Activated gamma-delta T cell treated with anti-CD3 and anti-CD28 coated beads, Interleukin-2, amount 50 U/mL, for 16 hours (primary cell): ENCODE measurements around the gene FRMD4A.
"Not testable (repeated sequence)": the region's sequence is repeated elsewhere in the genome, so short reads cannot be mapped to it uniquely, and the experiment has no call there.

Experiments
- DNase-seq: peaks from one replicate; pipeline ENCODE4 v3.0.0-alpha.2; 2020; ENCODE audit warnings: low read depth

Gene FRMD4A

DNA sequence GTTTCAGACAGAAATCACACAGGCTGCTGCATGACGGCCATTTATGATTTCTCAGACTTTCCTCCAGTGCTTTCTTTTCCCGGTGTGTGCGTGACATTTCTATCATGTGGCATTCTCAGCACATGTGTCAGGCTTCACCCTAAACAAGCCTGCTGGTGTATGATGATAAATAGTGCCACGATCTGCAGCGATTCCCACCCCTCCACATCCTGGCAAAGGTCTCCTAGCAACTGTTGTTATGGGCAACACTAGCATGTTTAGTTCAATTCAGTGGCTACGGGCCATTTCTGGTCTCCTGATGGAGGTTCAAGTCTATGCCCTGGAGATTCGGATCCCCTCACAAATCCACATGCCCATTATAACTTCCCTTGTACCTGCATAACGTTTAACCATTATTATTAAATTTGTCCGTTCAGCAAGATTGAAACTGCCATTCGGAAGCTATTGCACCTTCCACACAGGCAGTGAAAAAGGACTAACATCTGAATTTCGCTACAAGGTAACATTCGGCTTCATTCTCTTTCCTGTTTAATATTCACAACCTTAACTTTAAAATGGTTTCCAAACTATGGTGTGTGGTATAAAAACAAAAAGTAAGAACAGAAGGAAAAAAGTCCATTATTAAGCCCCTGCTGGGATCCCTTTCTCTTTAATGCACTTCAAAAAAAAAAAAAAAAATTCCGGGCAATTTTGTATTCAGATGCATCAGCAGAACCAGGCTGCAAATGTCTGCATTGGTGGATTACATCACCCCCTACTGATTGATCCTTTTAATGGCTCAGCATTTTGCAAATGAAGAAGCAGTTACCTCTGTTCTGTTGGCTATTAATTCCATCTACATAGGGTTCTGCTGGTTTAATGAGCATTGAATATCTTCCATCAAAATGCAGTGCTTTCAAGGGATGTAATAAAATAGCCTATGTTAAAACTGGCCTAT lies 90.2 kb downstream of the FRMD4A start:
- DNase-seq = no peak

DNA sequence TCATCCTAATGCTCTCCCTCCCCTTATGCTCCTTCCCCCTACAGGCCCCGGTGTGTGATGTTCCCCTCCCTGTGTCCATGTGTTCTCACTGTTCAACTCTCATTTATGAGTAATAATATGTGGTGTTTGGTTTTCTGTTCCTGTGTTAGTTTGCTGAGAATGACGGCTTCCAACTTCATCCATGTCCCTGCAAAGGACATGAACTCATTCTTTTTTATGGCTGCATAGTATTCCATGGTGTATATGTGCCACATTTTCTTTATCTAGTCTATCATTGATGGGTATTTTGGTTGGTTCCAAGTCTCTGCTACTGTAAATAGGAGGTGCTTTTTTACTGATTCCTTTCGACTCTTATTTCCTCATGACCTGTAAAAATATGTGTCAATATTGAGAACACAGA lies 92.1 kb downstream of the FRMD4A start:
- not testable (repeated sequence) for DNase-seq

DNA sequence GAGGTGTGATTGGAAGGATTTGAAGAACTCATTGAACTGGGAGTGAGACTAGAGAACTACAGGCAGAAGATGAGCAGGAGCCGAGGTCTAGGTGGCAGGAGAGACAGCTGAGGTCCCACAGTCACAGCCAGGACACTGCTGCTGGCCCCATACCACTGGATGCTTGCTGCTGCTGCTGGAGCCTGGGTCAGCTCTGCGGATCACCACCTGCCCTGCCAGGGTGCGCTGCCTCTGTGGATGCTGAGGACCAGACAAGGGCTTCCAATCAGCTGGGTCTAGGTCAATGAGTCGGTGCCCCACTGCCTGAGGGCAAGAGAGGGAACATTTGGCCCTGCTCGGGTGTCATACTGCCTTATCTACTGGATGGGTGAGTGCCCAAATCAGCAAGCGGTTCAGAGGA lies 94.4 kb downstream of the FRMD4A start:
- no peak for DNase-seq

DNA sequence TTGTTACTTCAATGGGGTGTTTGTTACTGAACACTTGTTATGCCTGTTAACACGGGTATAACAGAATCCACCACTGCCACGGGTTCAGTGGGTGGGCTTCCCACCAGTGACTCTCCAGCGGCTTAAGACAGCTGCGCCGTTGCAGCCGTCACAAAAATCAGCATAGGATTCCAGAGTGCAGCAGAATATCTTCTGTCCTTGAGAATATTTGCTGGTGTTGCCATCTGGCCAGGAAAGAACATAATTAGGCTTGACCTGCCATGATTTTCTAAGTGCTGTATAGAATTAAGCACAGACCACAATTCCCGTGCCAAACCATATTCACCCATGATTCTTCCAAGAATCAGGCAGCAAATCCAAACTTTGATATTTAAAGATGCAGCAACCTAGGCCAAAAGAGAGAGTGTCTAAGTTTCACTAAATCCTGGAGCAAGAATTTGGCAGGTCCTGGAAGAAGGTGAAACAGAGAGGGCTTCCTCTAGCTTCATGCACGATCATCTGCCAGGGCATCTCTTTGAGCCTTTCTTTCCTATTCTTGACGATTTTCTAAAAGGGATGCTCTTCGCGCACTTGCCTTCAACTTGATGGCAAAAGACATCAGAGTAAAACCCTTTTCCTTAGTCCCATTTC lies 95.0 kb downstream of the FRMD4A start:
- no peak for DNase-seq

DNA sequence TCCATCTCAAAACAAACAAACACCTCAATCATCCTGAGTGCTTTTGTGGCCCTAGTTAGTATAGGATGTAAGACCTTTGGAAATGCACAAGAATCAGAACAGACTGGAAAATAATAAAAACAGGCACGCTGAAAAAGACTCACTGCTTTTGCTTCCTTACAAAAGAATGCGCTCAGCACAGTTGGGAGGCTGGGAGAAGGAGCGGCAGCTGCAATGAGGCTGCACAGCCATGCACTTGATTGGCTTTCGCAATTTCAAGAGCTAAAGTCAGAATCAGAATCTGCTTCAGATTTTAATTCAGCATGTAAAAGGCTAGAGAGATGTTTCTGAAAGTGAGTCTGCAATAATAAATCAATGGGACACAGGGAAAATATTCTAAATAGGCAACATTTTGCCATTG lies 97.2 kb downstream of the FRMD4A start:
- no peak for DNase-seq

DNA sequence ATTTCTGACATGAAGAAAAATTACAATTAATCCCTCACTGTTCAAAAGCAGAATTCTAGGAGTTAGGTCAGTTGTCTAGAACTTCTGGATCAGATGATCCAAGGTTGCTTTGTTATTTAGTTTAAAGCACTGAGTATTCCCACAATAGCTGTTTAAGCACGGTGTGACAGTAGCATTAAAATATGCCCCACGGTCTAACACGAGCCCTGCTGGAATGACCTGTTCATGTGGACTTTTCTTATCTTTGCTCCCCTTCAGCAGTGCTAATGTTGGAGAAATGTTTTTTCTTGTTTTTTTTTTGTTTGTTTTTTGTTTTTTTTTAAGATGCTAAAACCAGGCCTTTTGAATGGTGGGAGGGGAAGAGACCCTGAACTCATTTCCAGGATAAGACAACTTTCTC lies 101.9 kb downstream of the FRMD4A start:
- not testable (repeated sequence) for DNase-seq

DNA sequence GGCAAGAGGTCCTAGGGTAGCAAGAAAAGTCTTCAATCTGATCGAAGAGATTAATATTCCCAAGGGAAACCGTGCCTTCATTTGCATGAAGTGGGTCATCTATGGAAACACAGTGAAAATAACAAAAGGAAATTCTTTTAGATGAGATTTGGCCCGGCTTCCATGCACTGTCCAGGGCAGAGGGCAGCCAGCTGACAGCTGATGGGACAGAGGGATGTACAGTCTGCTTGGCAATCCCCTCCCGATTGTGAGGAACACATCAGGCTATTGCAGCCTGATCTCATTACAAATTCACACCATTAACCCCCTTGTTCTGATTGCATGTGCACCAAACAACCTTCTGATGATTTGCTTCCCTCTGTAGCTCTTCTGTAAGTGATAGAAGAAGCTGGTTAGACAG lies 105.3 kb downstream of the FRMD4A start:
- no peak for DNase-seq

DNA sequence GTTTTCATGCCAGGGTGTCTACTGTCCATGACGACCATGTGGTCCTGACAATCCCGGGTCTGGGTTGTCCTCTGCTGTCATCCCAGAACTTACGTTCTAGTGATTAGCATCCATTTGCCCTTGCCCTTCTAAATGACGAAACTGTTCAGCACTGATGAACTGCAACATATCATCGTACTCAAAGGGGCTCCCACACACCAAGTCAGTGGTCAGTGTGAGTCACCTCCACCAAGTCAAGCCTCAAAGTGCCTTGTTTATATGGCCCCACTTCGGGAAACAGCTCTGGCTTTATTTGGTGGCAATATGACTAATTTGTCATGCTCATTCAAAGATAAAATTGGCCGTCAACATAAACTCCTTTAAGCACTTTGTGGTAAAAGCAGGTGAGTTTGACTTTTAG lies 110.7 kb downstream of the FRMD4A start:
- DNase-seq = no peak

DNA sequence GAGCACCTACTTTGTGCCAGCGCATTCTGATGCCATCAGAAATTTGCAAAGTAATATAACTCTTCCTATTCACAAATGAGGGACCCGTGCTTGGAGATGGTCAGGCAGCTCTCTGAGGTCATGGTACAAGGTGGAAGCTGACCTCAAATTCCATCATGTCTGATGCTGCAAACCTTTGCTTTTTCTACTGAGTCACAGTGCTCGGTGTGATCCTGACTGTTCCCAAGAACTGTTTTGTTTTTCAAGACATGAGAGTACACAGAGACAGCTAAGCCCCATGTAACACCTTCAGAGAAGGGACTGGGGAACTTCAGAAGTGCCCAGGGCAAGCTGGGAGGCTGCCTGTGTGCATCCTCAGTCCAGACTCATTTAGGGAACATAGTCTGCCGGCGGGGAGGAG lies 111.3 kb downstream of the FRMD4A start:
- DNase-seq = no peak

DNA sequence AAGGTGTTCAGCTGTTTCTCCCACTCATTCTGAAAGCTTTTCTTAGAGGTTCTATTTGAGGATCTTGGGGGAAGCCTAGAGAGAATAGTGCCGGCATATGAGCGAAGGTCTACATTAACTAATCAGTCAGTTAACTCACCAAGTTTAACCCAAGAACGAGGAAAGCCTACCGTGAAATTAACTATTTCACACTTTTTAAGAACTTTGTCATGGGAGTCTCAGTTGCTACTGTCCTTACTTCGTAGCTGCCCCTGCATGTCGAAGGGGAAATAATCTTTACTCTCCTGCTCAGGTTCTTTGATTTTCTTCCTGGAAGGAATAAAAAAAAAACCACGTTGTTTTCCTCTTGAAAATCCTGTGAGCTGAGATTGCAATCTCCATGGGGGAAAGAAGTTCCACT lies 115.1 kb downstream of the FRMD4A start:
- DNase-seq = no peak

DNA sequence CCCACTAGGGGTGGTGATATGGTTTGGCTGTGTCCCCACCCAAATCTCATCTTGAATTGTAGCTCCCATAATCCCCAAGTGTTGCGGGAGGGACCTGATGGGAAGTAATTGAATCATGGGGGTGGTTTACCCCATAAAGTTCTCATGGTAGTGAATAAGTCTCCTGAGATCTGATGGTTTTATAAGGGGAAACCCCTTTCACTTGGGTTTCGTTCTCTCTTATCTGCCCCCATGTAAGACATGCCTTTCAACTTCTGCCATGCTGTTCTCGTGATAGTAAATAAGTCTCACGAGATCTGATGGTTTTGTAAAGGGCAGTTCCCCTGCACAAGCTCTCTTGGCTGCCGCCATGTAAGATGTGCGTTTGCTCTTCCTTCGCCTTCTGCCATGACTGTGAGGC lies 117.0 kb downstream of the FRMD4A start:
- not testable (repeated sequence) for DNase-seq

DNA sequence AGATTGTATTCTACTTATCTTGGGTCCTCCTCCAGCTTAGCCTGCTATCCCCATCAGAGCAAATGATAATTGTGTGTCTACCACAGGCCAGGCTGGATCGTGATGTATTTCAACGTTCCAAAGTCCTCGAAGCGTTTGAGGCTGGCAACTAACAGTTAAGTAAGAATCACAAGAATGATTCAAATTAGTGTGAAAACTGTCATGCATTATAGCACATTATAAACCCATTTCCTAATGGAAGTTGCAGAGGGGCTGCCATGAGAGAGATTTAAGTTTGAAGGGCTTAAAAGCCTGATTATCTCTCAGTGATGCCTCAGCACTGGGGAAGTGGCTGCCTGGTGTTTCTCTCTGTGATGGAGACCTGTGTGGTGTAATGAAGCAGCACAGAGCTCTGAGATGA lies 119.1 kb downstream of the FRMD4A start:
- no peak for DNase-seq

DNA sequence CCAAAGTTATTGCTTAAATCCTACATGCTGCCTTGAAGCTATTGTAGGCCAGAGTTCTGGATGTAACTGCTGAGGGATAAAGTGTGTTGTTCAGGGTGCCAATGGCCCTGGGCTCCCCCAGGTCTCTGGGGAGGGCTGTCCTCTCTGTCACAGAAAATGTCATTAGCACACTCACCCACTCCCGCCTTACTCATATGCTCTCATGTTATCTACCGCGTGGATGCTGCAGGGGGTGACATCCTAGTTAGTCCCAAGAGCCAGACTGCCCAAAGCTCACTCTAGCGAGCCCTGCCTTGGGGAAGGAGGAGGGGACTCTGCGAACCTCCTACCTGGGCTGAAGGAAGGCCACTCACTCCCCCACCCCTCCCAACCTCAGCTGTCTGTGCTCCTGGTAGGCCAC lies 122.5 kb downstream of the FRMD4A start:
- no peak for DNase-seq

DNA sequence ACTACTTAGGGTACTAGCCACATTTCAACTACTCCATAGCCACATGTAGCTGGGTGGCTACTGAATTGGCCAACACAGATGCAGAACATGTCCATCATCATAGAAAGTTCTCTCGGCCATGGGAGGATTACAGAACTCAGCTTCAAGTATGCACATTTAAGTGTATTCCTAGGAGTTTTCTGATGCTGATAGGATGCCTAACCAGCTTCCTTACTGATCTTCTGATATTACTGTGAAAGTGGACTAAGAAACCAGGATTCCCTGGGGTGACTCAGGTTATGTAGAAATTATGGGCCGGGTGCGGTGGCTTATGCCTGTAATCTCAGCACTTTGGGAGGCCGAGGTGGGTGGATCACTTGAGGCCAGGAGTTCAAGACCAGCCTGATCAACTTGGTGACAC lies 125.5 kb downstream of the FRMD4A start:
- no peak for DNase-seq

DNA sequence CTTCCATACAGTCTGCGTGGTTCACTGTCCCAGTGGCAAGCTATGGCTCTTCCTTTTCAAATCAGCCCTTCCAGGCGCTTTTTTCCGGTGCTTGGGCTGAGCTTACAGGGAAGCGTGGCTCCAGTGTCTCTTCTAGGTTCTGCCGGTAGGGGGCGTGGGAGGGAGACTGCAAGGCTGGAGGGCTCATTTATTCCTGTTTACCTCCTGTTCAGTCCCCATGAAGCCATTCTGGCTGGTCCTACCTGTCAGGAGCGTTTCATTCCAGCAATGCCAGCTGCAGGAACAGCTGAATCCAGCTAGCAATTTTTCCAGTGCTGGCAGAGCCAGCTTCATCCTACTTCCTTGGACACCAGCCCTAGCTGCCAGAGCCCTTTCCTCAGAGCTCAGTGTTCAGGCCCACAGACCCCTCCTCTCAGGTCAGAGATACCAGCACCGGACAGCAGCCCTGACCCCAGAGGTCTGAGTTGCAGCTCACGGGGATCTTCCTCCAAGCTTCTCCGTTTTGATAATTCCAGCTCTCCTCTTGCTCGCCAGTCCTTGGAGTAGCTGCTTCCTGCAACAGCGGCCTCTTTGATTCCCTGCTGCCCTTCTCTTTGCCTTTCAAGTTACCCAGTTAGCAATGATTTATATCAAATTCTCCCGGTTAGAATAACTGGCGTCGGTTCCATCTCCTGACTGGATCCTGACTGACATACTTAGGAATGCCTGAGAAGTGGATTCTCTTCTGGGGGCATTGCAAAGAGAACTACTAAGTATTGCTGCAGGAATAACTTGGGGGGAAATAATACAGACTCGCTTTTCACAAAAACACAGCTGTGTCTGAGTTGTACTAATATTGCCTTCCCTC lies 129.8 kb downstream of the FRMD4A start:
- DNase-seq = no peak

DNA sequence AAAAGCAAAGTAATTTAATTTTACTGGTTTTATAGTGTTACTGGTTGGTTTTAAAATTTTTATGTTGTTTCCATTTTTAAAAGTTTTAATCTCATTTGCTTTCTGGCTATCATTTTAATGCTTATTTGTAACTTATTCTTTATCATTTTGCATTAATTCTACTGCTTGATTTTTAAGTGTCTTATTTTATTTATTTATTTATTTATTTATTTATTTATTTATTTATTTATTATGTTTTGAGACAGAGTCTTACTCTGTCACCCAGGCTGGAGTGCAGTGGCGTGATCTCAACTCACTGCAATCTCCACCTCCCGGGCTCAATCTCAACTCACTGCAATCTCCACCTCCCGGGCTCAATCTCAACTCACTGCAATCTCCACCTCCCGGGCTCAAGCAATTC lies 131.6 kb downstream of the FRMD4A start:
- DNase-seq = not testable (repeated sequence)

DNA sequence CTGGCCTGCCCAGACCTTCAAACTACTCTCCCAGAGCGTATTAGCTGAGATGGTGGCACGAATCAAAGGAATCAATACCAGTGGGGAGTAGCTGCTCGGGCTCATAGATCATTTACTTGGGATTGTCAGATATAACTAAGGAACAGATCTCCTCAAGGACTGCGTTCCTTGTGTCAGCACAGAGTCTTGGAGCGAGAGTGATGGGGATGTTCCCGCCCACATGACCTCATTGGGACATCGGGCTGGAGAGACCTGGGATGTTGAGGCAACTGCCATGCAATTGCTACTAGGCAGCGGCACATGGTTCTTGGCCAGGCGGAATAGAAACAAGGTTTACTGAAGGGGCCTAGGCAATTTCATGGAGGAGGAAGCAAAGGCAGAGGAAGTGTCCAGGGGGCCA lies 132.6 kb downstream of the FRMD4A start:
- no peak for DNase-seq

DNA sequence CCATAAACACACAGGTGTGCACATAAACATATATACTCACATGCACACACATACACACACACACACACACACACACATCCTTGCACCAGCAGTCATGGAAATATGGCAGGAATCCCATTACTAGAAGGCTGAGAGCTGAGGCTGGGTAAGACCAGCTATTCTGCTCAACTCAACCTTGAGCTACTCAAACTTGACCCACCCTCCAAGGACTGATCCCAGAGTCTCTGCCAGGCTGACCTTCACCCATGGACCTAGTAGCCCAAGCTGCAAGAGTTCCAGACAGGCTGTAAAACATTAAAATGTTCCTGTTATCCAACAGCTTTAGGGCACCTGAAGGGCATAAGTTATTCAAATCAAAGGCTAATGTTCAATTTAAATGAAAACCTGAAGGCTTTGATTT lies 134.6 kb downstream of the FRMD4A start:
- DNase-seq = no peak

DNA sequence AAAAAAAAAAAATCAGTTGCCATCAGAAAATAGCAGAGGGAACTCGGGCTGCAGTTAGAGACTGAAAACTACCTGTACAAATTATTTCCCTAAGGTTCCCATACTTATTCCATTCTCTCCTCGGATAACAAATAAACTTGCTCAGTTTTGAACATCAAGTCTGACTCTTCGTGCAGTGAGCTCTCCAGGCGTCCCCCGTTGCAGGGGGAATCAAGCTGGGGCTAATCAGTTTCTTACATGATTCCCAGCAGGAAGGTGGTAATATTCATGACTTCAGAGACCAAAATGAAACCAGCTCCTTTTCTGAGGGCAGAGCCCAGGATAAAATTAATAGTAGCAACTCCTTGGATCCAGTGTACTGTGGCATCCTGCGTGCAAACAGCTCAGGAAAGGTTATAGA lies 135.3 kb downstream of the FRMD4A start:
- no peak for DNase-seq

DNA sequence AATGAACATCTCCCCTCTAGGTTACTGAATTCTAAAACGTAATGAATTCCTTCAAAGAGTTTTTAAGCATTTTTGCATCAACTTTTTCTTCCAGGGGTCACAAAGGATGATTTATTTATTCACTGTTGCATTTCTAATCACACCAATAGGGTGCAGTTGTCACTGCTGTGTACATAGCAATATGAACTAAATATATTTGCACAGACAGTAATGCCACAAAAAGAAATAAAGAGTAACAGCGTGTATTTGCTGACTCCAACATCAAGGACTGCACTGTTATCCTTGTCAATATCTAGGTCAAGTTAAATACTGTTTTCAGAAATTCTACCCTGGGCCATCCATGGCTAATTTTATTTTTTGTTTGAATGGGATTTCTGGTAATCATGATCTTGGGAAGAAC lies 138.0 kb downstream of the FRMD4A start:
- no peak for DNase-seq

DNA sequence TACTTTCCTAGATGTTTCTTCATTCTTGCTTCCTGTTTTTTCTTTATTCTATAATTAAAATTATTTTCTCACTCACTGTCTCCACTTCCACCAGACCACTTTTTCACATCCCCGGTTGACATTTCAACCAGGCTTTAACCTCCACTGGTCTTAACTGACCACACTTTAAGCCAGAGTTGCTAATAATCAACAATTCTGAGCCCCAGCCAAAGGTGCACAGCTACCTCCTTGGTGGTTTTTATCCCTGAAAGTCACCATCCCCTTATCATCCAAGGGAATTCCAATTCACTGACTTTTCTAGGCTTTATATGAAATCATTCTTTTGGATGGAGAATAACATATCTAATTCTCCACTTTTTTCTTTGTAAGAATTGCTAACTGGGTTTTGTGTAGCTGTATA lies 138.9 kb downstream of the FRMD4A start:
- DNase-seq = no peak

DNA sequence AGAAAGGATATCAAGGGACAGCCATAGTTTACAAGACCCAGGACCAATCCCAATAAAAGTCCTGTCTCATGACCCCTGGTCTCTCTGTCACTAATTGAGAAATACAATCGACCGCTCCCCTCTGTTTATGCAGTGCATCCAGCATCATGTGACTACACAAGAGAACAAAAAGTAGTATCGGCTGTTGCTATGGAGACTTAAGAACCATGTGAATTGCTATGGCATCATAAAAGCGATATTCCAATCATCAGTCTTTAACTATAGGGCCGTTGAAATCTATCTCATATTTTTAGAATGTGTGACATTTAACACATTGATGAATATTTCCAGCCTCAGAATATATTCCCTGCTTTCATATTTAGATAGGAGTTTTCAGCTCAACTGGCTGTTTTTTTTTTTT lies 139.3 kb downstream of the FRMD4A start:
- no peak for DNase-seq

DNA sequence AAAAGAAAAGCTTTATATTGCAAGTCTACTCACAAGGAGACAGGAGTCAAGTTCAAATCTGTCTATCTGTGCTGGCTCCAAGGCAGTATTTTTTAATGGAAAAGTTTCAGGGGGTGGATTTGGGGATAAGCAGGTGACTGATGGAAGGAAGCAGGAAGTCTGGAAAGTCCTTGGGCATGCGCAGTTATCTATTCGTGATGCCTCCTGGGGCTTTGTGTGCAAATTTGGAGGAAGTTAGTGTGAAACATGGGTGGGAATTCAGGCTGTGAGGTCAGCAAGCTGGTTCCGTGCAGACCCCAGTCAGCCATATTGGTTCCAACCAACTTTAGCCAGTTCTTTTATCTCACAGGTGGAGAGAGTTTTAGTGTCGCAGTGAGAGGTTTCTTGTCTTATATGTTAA lies 140.0 kb downstream of the FRMD4A start:
- DNase-seq = no peak
